ENCODE data around the gene SHBG. TPM values are rescaled to one million over a fixed set of nuclear protein-coding genes. Genes with fewer than 3 reads are reported as not detected.

The SHBG gene
- 0.53 and 0.72 TPM in 2 replicates for total RNA-seq

GRCh38 chr17:7629939-7630571 is at the start of gene SHBG:
Gene SHBG, plus strand, starts transcription at chr17:7630135. Its CDS starts 38 bp downstream, at chr17:7630173.

GRCh38 chr17:7583253-7584109 is 46.5 kb upstream of the SHBG start, which contains the start of gene MPDU1:
Gene MPDU1, plus strand, starts transcription at chr17:7583852. Its CDS starts 11 bp downstream, at chr17:7583863.

GRCh38 chr17:7589891-7590691 is 39.8 kb upstream of the SHBG start, which contains the start of gene SOX15:
Gene SOX15, minus strand, starts transcription at chr17:7590094. Its CDS starts 418 bp downstream, at chr17:7589676.

GRCh38 chr17:7614425-7615264 is 15.3 kb upstream of the SHBG start, which contains the start of gene FXR2:
Gene FXR2, minus strand, starts transcription at chr17:7614897. Its CDS starts 365 bp downstream, at chr17:7614532.

GRCh38 chr17:7627250-7628121 is 2.4 kb upstream of the SHBG start, which contains the start of gene SAT2:
Gene SAT2, minus strand, starts transcription at chr17:7627821. Its CDS starts 186 bp downstream, at chr17:7627635.

GRCh38 chr17:7650509-7651096 is 20.7 kb downstream of the SHBG start, which contains the start of gene ATP1B2:
Gene ATP1B2, plus strand, starts transcription at chr17:7650926. Its CDS starts 593 bp downstream, at chr17:7651519.

Other genes with a start within 250 kb of the SHBG start
- gene TNK1, start 249.0 kb upstream of the SHBG start, total RNA-seq: 0.20 and 0.26 TPM in 2 replicates
- gene PLSCR3, start 235.6 kb upstream of the SHBG start, total RNA-seq: 52.9 and 58.3 TPM in 2 replicates
- gene TMEM256, start 226.0 kb upstream of the SHBG start, total RNA-seq: 57.9 and 74.2 TPM in 2 replicates
- 23.7 and 28.4 TPM in 2 replicates for gene NLGN2, start 222.3 kb upstream of the SHBG start, total RNA-seq
- not detected in 2 replicates for gene SPEM1, start 209.8 kb upstream of the SHBG start, total RNA-seq
- not detected in 2 replicates for gene SPEM2, start 204.5 kb upstream of the SHBG start, total RNA-seq
- gene SPEM3, start 201.3 kb upstream of the SHBG start, total RNA-seq: not detected in 2 replicates
- 2.5 and 3.2 TPM in 2 replicates for gene TMEM102, start 194.7 kb upstream of the SHBG start, total RNA-seq
- gene FGF11, start 190.6 kb upstream of the SHBG start, total RNA-seq: 12.9 and 16.7 TPM in 2 replicates
- gene CHRNB1, start 185.1 kb upstream of the SHBG start, total RNA-seq: 5.2 and 6.7 TPM in 2 replicates
- 39.2 and 45.6 TPM in 2 replicates for gene ZBTB4, start 150.5 kb upstream of the SHBG start, total RNA-seq
- not detected in 2 replicates for gene SLC35G6, start 148.7 kb upstream of the SHBG start, total RNA-seq
- 117 and 118 TPM in 2 replicates for gene POLR2A, start 145.8 kb upstream of the SHBG start, total RNA-seq
- 21.6 and 23.8 TPM in 2 replicates for gene TNFSF12, start 81.1 kb upstream of the SHBG start, total RNA-seq
- gene TNFSF13, start 71.4 kb upstream of the SHBG start, total RNA-seq: 1.4 and 2.4 TPM in 2 replicates
- gene SENP3, start 68.2 kb upstream of the SHBG start, total RNA-seq: 65.9 and 75.8 TPM in 2 replicates
- gene CD68, start 50.5 kb upstream of the SHBG start, total RNA-seq: 59.6 and 60.2 TPM in 2 replicates
- 36.2 and 54.1 TPM in 2 replicates for gene MPDU1, start 46.3 kb upstream of the SHBG start, total RNA-seq
- gene SOX15, start 40.0 kb upstream of the SHBG start, total RNA-seq: 0.07 and 0.26 TPM in 2 replicates
- 42.3 and 51.2 TPM in 2 replicates for gene FXR2, start 15.2 kb upstream of the SHBG start, total RNA-seq
- 34.7 and 35.4 TPM in 2 replicates for gene SAT2, start 2.3 kb upstream of the SHBG start, total RNA-seq
- gene ATP1B2, start 20.8 kb downstream of the SHBG start, total RNA-seq: 0.07 and 0.33 TPM in 2 replicates
- gene TP53, start 57.4 kb downstream of the SHBG start, total RNA-seq: 32.2 and 47.2 TPM in 2 replicates
- 2.7 and 3.5 TPM in 2 replicates for gene WRAP53, start 58.3 kb downstream of the SHBG start, total RNA-seq
- 0.10 and 0.39 TPM in 2 replicates for gene EFNB3, start 75.1 kb downstream of the SHBG start, total RNA-seq
- gene DNAH2, start 87.6 kb downstream of the SHBG start, total RNA-seq: 0.23 and 0.39 TPM in 2 replicates
- gene KDM6B, start 204.1 kb downstream of the SHBG start, total RNA-seq: 9.3 and 19.7 TPM in 2 replicates
- gene TMEM88, start 224.9 kb downstream of the SHBG start, total RNA-seq: 0.13 and 0.20 TPM in 2 replicates
- 28.9 and 30.6 TPM in 2 replicates for gene NAA38, start 227.4 kb downstream of the SHBG start, total RNA-seq
- gene CYB5D1, start 227.9 kb downstream of the SHBG start, total RNA-seq: 11.5 and 14.7 TPM in 2 replicates